HG03064 (cell line): ENCODE measurements around the gene TANGO2.

Source experiments
- ATAC-seq: cut with Tn5 transposase; IDR thresholded peaks from one replicate; pipeline ENCODE4 v1.9.1; 2021; ENCODE audit warnings: low read depth; ENCODE audit not compliant: unreplicated experiment

The TANGO2 gene

DNA sequence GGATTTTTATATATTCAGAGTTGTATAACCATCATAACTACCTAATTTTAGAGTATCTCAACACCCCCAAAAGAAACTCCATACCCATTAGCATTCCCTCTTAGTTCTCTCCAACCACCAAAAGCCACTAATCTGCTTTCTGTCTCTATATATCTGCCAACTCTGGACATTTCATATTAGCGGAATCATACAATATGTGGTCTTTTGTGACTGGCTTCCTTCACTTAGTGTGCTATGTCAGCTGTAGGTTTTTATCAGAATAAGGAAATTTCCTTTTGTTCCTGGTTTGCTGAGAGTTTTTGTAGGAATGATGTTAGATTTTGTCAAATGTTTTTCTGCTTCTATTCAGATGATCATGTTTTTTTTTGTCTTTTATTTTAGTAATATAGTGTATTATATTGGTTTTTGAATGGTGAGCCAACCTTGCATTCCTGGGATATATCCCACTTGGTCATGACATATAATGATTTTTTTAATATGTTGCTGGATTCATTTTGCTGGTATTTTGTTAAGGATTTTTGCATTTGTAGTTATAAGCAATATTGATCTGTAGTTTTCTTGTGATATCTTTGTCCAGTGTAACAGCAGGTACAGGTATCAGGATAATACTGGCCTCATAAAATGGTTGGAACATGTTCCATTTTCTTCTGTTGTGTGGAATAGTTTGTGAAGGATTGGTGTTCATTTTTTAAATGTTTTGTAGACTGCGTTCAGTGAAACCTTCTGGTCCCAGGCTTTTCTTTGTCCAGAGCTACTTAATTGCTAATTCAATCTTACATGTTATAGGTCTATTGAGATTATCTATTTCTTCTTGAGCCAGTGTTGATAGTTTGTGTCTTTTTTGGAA is 75.9 kb downstream of the TANGO2 start:
- no peak for ATAC-seq

- no peak for ATAC-seq
Observed at GRCh38 chr22:20099099-20099711, 78.3 kb downstream of the TANGO2 start.

DNA sequence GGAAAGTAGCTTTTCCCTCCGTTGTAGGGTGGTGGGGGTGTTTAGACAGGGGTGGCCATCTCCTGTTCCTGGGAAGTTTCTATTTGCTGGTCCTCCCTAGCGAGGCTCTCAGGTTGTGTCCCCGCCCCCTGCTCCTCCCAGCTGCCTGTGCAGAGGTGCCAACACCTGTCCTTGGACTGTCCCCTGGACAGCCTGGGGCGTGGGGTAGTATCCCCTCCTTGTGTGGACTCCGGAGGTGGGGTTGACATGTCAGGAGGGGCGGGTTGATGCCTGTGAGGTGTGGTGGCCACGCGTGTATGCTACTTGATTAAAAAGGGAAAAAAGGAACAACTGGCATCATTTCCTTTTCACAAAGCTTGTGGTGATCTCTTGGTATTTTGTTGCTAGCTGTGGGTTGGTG is 80.7 kb downstream of the TANGO2 start:
- no peak for ATAC-seq

GRCh38 chr22:20102203-20102780 is 81.4 kb downstream of the TANGO2 start:
- ATAC-seq: no peak

GRCh38 chr22:20105456-20106204 is 84.7 kb downstream of the TANGO2 start:
- no peak for ATAC-seq

DNA sequence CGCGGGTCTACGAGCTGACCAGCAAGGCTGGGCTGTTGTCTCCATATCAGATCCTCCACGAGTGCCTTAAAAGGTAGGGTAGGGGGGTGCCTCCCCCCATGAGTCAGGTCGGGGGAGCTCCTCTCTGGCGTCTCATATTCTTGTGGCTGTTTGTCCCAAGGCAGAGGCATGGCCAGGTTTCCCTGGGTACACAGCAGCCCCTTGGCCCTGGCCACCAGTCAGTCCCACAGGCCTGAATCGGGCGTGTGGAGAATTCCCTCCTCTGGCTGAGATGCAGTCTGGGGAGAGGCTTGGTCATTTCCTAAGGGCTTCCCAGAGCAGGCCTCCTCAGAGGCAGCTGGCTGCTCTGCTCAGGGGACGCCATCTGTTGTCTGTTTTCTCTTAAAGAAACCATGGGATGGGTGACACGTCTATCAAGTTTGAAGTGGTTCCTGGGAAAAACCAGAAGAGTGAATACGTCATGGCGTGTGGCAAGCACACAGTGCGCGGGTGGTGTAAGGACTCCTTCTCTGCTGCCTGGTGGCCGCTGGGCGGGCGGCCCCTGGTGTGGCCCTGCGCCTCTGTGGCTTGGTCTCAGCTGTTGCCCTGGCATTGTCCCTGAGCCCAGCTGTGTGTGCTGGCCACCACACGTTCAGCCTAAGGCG is 85.4 kb downstream of the TANGO2 start:
- no peak for ATAC-seq

DNA sequence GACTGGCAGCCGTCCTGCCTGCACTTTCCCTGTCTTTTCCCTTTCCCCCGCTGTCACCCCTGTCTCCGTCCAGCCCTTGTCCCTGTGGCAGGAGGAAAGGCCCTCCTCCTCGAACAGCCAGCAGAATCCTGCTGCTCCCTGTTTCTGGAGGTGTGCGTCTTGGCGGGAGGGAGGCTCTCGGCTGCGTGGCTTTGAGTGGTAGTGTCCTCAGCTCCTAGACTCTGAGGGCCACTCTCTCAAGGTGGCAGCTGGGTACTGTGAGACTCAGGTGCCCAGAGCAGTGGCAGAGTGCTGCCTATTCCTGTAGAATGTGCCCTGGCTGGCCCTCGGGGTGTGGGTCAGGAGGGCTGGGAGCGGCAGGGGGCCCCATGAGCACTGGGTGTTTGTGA is 85.9 kb downstream of the TANGO2 start:
- ATAC-seq: no peak

- no peak for ATAC-seq
Observed at GRCh38 chr22:20107471-20107901, 86.6 kb downstream of the TANGO2 start.

DNA sequence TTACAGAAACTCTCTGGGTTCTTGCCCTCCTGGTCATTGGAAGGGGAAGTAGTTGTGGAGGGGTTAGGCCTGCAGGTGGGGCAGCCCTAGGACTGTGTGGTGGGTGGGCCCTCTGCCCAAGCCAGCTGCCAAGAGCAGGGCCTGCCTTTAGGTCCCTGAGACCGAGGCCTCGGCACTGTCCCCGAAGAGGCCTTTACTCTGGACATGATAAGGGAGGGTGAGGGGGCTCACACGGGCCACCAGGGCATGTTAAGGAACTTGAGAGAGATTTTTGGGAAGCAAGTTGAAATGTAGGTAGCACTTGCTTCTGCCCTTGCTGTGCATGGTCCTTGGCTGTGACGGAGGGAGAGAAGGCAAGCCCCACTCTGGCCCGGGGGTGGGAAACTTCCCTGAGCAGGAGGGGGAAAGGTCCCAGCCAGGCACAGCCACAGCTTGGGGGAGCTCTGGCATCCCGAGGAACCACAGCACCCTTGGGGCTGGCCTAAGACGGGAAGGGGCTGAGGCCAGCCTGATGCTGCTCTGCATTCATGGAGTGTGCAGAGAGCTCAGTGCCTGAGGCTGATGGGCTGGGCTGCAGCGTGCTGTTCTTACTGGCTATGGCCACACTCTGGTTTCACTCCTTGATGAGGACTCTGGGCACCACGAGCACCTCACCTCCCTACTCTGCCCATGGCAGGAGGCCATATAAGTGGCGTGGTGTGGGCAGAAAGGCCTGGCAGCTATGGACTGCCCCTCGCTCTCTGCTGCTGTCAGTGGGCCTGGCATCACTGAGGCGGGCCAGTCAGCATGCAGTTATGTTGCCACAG is 87.2 kb downstream of the TANGO2 start:
- ATAC-seq: no peak

DNA sequence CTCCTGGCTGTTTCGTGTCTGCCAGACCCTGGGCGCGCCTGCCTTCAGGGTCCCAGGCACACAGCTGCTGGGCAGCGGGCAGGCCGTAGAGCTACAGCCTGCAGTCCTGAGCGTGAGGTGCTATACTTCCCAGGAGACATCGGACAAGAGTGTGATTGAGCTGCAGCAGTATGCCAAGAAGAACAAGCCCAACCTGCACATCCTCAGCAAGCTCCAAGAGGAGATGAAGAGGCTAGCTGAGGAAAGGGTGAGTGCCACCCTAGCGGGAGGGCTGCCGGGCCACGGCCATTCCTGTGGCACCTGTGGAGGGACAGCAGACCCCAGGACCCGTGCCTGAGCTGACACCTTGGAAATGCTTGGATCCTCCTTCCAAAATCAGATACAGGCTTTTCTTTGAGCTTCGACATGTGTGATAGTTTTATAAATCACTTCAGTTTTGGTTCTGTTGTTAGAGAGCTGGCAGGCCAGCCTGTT is 87.9 kb downstream of the TANGO2 start:
- no peak for ATAC-seq

DNA sequence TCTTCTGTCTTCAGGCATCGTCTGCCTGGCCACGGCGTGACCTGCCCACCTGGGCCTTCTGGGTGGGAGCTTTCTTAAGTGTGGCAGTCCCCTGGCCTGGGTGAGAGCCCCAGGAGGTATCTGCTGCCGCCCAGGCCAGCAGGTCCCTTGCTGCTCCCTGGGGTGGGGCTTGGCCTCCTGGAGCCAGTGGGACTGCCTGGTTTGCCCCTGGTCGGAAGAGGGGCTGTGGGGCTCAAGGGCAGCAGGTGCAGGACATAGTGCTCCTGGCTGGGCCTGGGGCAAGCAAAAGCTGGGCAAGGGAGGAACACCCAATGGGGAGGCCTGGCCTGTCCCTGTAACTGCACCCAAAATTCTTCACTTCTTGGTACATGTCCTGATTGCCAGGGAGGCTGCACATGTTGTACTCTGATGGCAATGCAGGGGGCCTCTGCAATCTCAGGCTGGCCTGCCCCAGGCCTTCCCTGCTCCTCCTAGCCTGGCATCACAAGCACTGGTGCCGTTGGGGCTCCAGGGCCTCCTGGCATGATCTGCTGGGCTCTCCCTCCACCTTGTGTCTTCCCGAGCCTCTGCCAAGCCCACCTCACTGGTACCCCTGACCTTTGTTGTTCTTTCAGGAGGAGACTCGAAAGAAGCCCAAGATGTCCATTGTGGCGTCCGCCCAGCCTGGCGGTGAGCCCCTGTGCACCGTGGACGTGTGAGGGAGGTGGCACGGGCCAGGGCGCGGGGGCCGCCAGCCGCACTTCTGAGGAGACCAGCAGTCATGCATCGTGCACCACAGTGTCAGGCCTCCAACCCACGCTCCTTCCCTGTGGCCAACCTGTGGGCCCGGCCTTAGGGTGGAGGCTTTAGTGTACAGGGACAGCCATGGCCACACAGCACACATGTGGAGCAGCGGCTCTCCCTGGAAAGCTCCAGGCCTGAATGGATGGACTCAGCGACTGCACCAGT is 88.8 kb downstream of the TANGO2 start:
- no peak for ATAC-seq

- ATAC-seq: no peak
Observed at GRCh38 chr22:20110359-20110985, 89.6 kb downstream of the TANGO2 start.

DNA sequence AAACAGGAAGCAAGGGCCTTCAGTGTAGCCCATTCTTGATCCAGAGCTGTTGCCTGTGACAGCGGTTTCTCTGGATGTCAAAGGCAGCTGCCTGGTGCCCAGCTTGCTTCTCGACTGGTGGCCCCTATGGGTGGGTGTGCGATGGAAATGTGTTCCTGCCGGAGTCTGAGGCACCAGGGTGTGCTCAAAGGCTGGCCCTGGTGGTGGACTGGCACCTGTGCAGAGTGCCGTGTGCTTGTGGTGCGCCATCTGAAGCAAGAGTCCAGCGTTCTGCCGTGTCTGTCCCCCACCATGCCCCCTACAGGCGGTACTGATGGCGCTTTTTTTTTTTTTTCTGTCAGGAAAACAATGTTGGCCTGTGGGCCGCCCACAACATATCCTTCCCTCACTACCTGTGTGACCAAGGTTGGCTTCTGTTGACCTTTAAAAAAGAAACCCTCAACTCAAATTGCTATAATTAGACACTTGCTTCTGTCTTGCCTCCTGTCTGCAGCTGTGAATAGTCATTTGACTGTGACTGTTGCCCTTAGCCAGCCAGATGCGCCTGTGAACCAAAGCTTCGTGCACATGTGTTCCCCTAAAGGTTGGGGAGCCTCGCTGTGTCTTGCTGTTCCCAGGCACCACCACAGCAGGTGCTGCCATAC is 90.3 kb downstream of the TANGO2 start:
- no peak for ATAC-seq

DNA sequence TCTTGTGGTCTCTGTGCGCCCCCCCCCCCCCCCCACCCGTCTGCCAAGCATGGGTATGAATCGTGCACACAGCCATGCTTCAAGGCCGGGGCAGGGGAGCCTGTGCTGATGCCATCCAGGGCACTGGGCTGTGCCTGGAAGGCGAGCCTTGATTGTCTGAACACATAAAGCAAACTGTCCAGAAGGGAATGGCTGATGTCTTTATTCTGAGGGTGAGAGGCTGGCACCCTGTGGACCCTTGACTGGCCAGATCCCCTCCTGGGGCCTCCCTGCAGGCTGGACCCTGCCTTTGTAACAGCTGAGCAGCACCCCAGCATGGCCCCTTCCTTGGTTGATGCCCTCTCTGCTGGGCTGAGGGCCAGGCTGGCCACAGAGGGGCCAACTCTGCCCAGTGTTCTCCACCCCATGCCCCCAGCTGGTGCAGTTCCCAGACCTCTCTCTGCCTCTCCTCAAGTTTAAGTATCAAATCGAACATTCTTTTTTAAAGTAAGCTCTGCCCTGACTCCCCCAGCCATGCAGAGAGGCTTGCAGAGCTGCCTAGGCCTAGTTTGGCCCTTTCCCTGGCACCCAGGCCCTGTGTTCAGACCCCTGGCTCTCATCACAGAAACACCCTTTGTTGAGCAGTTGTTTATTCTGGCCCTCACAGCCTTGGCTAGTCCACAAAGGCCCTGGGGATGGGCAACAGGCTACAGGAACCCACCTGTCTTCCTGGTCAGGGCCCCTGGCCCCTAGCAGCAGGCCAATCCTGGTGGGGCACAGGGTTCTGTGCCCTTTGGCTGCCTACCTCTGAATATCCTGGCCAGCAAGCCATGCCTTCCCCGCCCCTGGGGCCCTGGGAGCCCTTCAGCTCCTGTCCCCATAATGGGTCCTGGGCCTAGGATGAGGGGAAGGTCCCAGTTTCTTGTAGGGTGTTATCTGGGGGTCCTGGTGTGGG is 91.0 kb downstream of the TANGO2 start:
- ATAC-seq: no peak

GRCh38 chr22:20112623-20113511 is 92.0 kb downstream of the TANGO2 start:
- ATAC-seq: no peak
